SU-DHL-6 (cell line): Measurements from ENCODE around the gene CAPN9.

Experiments used
- EZH2phosphoT487 ChIP-seq: fragments of 200-600 bp; sonication (generic), shearing (Covaris generic); conservative IDR thresholded peaks from 2 replicates; pipeline ENCODE4 v1.6.1; 2018; ENCODE audit warnings: mild to moderate bottlenecking, antibody characterized with exemption, low read length, moderate library complexity, mixed read lengths
- TF ChIP-seq, protein P1 (sequence below): fragments of 200-600 bp; sonication (generic); IDR thresholded peaks from one replicate; pipeline ENCODE4 v1.5.1; 2017; ENCODE audit warnings: antibody characterized with exemption, mild to moderate bottlenecking, low read length, moderate library complexity; ENCODE audit not compliant: insufficient read depth, poor library complexity, severe bottlenecking

DNA sequence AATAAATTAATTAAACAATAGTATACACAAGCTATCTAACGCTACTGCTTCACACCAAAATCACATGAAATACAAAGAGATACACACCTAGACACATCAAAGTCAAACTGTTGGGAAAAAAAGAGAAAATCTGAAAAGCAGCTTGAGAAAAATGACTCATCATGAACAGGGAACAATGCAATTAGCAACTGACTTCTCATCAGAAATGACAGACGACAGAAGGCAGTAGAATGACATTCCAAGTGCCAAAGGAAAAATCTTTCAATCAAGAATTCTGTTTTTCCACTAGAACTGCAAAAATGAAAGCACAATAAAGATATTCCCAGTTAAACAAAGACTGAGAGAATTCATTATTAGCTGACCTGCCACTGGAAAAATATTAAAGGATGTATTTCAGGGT, 57.2 kb downstream of the CAPN9 start:
- TF ChIP-seq, protein P1, sequence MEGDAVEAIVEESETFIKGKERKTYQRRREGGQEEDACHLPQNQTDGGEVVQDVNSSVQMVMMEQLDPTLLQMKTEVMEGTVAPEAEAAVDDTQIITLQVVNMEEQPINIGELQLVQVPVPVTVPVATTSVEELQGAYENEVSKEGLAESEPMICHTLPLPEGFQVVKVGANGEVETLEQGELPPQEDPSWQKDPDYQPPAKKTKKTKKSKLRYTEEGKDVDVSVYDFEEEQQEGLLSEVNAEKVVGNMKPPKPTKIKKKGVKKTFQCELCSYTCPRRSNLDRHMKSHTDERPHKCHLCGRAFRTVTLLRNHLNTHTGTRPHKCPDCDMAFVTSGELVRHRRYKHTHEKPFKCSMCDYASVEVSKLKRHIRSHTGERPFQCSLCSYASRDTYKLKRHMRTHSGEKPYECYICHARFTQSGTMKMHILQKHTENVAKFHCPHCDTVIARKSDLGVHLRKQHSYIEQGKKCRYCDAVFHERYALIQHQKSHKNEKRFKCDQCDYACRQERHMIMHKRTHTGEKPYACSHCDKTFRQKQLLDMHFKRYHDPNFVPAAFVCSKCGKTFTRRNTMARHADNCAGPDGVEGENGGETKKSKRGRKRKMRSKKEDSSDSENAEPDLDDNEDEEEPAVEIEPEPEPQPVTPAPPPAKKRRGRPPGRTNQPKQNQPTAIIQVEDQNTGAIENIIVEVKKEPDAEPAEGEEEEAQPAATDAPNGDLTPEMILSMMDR, result no peak
- TF ChIP-seq EZH2phosphoT487, result no peak
